Glomerular visceral epithelial cell (primary cell): Measurements from ENCODE around the gene MMP28.

Source experiments
- DNase-seq: peaks from one replicate; pipeline ENCODE4 v3.0.0-alpha.2; 2016; ENCODE audit errors: extremely low spot score

MMP28 gene, protein sequence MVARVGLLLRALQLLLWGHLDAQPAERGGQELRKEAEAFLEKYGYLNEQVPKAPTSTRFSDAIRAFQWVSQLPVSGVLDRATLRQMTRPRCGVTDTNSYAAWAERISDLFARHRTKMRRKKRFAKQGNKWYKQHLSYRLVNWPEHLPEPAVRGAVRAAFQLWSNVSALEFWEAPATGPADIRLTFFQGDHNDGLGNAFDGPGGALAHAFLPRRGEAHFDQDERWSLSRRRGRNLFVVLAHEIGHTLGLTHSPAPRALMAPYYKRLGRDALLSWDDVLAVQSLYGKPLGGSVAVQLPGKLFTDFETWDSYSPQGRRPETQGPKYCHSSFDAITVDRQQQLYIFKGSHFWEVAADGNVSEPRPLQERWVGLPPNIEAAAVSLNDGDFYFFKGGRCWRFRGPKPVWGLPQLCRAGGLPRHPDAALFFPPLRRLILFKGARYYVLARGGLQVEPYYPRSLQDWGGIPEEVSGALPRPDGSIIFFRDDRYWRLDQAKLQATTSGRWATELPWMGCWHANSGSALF

DNA sequence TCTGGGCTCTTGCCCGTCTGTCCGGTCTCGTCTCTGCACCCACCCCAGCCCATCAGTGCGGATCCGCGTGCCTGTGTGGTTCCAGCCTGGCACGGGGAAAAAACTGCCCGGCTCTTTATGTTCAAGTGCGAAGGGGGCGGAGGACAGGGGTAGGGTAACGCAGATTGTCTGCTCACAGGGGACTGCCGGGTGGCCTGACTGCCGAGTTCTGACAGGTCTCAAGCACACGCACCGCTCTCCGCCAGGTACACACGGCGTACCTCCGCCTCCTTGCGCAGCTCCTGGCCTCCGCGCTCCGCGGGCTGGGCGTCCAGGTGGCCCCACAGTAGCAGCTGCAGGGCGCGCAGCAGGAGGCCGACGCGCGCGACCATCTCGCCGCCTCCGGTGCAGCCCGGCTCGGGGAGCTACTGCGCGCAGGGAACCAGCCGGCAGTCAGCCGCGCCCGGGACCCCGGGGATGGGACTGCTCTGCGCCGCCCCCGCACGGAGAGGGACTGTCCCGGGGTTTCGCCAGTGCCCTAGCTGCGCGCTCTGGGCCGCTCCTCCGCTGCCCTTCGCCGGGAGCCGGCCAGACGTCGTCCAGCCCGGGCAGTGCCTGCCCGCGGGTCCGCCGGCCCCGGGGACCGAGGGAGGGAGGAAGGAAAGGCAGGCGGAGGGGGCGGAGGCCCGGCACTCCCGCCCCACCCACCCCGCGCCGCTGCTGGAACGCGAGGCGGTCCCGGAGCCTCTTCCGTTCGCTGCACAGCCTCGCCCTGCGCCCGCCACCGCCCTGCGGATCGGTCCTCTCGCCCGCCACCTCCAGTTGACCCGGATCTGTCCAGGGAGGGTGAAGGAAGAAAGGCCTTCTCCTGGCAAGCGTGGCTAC is at the start of gene MMP28:
Gene MMP28, minus strand, starts transcription at position 635 of the 864 bp plus-strand sequence. Its CDS starts 264 bp downstream, at position 371.
- peak; percentile 29 for DNase-seq

DNA sequence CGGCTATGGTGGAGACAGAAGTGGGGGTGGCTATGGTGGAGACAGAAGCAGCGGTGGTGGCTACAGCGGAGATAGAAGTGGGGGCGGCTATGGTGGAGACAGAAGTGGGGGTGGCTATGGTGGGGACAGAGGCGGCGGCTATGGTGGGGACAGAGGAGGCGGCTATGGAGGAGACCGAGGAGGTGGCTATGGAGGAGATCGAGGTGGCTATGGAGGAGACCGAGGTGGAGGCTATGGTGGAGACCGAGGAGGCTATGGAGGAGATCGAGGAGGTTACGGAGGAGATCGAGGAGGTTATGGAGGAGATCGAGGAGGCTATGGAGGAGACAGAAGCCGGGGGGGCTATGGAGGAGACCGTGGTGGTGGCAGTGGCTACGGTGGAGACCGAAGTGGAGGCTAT is 49.1 kb upstream of the MMP28 start:
- DNase-seq: no peak

DNA sequence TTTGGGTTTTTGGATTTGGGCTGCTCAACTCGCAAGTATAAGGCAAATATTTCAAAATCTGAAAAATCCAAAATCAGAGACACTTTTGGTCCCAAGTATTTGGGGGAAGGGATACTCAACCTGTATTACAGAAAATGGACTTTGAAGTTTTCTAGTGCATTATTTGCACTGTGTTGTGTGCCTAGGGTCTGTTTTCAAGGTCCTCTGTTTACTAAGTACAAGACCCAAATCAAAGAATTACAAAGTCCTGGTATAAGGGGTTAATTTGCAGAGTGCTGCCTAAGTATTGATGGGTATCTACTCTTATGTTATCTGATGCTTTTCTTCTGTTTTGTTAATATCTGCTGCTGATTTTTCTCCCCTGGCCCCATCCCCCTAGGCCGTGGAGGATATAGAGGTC is 48.3 kb upstream of the MMP28 start:
- no peak for DNase-seq

DNA sequence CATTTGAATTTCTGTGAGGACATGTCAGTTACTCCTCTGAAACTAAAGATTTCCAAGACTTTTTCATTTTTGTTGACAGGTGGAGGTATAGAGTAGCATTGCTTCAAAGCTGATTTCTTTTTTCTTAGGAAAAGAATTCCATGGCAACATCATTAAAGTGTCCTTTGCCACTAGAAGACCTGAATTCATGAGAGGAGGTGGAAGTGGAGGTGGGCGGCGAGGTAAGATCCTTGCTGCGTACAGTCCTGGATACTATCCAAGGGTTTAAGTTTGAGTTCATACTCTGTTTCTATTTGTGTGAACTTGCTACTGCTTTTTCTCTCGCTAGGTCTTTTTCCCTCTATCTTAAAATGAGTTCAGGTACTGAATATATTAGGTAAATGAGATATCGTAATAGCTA is 46.8 kb upstream of the MMP28 start:
- no peak for DNase-seq

DNA sequence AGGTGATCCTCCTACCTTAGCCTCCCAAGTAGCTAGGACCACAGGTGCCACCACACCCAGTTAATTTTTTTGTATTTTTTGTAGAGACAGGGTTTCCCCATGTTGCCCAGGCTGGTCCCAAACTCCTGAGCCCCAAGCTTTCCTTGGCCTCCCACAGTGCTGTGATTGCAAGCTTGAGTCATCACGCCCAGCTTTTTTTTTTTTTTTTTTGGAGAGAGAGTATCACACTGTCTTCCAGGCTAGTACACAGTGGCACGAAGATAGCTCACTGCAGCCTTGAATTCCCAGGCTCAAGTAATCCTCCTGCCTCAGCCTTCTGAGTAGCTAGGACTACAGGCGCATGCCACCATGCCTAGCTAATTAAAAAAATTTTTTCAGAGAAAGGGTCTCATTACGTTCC is 46.1 kb upstream of the MMP28 start:
- no peak for DNase-seq

DNA sequence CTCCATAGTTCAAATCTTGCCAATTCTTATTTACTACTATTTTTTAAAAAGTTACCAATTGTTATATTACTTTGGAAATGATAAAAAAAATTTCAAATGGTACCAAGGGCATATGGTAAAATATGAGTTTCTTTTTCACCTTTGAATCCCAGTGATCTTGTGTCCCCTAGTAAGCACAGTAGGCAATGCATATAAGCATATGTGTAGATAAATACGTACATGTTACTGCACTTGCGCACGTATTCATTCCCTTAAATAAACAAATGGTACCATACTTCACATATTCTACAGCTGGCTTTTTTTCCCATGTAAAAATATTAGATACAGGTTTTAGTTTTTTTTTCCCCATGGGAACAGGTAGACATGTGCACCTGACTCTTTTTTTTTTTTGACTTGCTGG is 45.7 kb upstream of the MMP28 start:
- DNase-seq: no peak

DNA sequence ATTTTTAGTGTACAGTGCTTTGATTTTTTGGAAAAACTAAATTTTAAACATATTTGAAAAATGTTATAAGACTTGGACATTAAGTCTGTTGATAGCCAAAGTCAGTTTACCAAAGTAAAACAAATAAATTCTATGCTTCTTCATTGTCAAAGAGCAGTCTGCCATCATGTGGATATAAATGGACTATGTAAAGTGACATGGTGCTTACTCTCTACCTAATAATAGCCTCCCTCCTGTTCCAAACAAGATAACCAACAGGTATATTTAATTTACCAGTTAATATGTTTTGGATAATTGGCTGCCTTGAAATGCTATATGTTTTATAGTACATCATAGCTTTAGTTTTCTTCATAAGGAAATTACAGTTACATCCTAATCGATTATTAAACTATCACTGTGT is 29.8 kb upstream of the MMP28 start:
- DNase-seq: no peak

DNA sequence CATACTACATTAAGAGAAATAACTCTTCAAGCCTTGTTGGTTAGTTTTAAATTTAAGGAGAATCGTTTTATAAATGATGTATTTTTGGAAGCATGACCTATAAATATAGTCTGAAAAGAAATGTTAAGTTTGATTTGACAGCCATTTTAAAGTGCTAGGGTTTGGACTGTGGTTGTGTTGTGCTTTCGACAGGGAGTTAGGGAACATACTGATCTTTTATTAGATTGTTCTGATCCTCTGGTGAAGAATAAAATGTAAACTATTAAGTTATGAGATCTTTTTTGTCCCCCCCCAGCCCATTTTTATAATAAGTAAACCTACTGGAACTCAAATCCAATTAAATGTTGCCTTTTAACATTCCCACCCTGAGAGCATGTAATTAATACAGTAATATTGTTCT is 25.9 kb upstream of the MMP28 start:
- DNase-seq: no peak

DNA sequence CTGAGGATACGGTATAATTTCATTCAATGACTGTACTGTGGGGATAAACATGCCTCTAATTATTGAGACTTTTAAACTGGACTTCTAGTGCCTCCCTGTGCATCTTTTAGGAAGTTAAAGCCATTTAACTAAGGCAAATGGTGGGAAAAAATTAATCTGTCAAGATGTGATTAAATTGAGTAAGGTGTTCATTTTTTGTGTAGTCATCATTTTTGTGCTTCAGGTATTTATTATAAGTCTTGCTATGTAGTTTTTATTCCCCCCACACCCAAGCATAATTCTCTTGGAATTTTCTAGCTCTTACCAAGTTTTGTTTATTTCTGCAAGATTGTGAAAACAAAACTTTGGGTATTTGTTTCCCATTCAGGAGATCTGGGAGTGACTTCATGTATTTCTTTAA is 24.0 kb upstream of the MMP28 start:
- DNase-seq: no peak

DNA sequence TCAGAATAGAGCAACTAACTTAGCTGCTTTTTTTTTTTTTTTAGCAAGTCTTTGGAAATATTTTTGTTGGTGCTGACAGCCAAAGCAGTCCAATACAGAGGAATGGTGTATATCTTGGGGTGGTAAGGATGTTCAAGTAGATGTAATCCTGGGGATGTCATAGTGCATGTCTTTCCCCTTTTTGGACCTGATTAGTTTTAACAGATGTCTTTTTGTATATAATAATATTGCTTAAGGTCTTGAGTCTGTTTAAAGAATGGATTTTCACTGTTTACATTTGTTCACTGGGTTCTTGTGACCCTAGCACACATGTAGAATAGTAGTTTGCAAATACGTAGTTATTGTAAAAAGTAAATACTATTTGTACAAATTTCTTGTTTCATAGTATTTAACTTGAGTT is 21.8 kb upstream of the MMP28 start:
- no peak for DNase-seq

DNA sequence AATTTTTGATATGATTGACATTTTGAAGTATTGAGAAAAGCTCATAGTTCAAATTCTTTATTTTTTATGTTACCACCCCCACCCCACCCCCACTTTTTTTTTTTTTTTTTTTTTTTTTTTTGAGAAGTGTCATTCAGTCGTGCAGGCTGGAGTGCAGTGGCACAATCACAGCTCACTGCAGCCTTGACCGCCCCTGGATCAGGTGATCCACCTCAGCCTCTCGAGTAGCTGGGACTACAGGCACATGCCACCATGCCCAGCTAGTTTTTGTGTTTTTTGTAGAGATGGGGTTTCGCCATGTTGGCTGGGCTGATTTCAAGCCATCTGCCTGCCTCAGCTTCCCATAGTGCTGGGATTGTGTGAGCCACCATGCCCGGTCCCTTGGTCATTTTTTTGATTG is 21.3 kb upstream of the MMP28 start:
- DNase-seq: no peak

DNA sequence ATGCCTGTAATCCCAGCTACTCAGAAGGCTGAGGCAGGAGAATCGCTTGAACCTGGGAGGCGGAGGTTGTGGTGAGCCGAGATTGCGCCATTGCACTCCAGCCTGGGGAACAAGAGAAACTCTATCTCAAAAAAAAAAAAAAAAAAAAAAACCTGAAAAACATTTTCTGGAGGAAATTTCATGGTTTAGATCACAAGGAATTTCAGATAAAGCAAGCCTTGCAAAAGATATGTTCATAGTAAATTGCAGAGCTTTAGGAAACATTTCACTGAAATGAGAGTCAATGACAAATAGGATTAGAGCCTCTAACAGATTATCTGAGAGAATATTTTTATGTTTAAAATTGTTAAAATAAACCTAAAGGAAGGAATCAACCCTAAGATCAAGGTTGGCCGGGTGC is 17.0 kb upstream of the MMP28 start:
- no peak for DNase-seq

DNA sequence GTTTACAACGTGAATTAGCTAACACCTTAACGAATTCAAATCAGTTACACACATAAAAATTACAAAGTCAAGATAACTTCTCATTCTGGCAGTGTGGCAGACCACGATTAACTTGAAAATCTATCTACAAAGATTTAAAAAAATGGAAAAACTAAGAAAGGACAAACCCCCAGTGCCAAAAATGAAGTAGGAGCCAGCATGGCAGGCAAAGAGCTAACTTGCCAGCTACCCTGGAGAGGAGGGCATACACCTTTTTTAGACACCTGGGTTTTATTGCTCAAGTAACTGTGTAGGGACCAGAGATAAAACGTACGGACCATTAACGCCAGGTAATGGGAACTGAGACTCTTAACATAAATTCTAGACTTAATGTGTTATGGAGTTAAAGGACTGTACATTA is 16.3 kb upstream of the MMP28 start:
- DNase-seq: no peak

DNA sequence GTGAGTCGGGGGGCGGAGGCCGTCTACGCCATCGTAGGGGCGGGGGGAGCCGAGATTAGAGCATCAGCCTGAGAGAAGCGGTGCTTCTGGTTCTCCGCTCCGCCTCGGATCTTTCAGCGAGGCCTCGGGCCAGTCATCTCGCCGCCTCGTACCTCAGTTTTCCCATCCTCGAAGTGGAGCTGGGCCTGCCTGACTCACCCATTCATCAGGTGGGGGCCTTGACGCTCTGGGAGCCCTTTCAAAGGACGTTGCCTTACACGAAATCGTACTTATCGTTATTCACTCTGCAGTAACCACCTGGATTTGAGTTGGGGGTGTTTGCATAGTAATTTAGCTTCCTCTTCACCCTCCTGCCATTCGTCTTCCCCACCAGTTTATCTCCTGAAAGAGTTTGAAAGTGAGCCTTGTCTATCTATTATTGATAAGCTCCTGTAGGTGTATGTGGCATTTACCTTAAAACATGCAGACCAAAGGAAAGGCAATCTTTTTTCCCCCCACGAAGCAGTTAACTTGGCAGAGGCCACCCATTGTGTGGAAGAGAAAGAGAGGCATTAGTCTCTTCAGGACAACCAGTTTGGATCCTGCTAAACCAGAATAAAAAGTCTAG is 14.5 kb upstream of the MMP28 start:
- DNase-seq: no peak

DNA sequence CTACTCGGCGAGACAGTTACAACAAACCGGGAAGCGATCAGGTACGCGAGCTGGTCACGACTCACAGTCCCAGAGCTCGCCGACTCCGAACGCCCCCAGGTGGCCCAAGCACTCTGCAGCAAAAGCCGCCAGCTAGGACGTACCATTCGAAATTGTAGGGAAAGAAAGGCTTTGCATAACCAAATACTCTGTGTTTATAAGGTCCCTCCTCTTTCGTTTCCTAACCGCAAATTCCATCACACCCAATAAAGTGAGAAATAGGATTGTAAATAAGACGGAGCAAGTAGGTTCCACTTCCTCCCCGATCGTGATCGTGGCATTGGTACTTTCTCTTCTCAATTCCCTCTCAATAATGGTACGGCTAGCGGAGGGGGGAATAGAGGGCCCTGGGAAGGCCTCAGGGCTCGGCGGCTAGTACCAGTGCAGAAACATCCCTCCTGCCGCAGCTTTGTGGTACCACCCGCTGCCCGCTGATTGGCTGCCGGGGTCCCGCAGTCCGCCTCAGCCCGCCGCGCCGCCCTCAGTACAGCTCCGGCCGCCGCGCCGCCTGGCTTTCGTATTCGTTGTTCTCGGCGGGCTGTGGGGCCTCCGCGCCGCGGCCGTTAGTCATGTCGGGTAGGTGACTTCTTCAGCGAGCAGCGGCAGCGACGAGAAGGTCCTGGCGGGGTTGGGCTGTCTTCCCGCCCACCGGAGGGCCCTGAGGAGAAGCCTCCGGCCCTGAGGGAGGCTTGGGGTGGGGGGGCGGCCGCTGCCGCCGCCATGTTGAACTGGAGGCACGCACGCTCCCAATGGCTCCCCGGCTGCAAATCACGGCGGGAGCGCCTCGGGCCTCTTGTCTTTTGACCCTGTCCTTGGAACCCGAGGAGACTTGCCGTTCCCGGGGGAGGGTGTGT is 13.8 kb upstream of the MMP28 start, which contains the start of gene TAF15:
Gene TAF15, plus strand, starts transcription at position 523 of the 893 bp plus-strand sequence. Its CDS starts 86 bp downstream, at position 609.
- peak; percentile 99 for DNase-seq

DNA sequence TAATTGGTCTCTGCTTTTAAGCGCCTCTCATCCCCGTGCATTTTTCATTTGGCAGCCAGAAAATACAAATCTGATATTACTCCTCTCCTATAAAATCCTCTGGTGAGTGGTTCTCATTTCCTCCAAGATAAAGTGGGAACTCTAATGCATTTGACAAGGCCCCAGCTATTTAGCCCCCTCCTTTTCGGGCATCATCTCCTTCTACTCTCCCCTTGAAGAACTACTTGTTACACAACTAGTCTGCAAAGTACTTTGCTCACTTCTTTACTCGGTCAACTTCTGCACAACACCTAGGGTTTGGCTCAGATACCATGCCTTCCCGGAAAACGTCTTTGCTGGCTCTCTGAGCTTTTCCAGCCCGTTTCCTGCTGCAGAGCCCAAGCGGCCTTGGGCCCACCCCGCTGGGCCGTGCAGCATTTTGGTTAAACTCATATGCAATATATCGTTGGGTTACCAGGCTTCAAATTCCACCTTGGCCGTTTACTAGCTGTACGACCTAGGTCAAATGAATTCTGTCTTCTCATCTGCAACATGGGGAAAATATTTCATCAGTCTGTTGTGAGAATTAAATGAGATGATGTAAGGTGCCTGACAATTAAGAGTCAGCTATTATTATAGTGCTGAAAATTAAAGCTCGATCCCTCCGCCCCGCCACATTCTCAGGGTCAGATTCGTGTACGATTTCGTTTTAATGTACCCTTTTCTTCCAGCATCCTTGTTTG is 13.0 kb upstream of the MMP28 start:
- DNase-seq: no peak

DNA sequence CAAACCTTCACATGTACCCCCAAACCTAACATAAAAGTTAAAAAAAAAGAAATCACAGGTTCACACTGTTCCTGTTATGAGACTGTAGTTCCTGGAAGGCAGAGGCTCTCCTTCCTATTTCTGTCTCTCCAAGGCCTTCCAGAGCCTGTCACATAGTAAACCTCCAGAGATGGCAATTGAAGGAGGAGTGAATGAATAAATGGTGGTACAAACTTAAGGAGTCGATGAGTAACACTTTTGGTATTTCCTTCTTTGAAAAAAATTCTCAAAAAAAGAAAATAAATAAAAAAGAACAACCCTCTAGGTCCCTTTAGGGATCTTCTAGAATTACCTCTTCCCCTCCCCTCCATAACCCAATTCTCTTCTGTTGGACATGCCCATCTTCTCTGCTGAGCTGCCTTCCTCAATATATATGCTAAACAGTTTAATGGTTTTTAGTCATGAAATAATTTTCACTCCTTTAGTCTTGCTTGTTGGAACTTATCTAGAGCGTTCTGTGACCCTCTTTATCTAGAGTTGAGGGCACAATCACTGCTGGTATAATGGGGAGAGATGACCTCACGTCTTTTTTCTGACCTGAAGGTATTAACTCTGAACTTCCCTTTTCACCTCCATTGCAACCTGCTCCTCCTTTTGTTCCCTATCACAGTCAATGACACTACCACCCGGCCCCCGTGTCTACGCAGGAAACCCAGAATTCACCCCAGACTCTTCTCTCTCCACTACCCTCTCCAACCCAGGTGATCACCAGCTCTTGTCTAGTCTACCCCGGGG is 12.1 kb upstream of the MMP28 start:
- peak; percentile 34 for DNase-seq

DNA sequence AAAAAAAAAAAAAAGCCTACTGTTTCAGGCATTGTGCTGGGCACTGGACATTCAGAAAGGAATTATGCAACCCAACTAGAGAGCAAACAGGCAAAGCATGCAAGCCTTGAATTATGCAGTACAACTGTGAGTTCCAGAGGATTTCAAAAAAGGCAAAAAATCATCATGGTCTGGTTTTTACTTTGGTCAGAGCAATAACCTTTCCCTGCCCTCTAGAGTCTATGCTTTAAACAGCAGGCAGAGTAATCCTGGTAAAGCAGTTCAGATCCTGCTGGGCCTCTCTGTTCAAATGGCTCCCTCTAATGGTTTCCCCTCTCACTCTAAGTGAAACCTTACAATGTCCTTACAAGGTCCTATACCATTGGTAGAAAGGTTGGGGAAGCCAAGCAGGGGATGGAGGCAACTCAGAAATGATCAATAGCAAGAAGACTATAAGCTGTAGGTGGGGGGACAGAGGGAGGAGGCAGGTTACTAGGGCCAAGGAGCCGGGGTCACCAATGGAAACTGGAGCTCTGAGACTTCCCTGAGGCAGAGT is 9.3 kb upstream of the MMP28 start:
- DNase-seq: peak; percentile 87

DNA sequence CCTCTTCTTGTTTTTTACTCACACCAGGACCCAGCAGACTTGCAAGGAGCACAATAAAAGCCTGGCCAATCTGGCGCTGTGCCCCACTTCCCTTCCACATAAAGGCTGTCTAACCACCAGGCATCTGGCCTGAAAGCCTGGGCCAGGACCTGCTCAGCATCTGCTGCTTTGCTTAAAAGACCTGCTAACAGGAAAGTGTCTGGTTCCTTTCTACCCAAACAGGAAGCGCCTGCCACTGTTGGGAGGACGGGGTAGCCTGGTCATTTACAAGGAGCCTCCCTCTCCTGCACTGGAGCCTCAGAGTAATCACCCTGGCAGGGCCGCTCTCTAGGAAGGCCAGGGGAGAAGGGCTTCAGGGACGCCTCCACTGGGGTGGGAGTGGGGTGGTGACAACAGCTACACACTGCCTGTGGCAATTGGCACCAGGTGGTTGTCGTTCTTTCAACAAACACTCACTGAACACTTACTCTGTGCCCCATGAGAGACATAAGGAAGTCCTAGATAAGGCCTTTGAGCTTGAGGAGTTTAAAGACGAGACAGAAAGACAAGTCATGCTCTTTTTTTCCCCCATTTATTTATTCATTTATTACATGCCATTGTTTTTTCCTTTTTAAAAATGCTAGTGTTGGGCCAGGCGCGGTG is 6.3 kb upstream of the MMP28 start:
- no peak for DNase-seq
